Activated T-helper 1 cell treated with Interleukin-2 at 50 U/mL for 16 hours (primary cell): ENCODE results near the gene TMEM154.
"Not testable (repeated sequence)": the region's sequence is repeated elsewhere in the genome, so short reads cannot be mapped to it uniquely, and the experiment has no call there.

Experiments used
- DNase-seq: peaks from one replicate; pipeline ENCODE4 v3.0.0-alpha.2; 2020; ENCODE audit warnings: low read depth

TMEM154 gene

GRCh38 chr4:152667781-152668180, 12.0 kb downstream of the TMEM154 start:
- DNase-seq, result no peak

- DNase-seq, result no peak
Measured at GRCh38 chr4:152666946-152667345, 12.9 kb downstream of the TMEM154 start.

- no peak for DNase-seq
Measured at GRCh38 chr4:152665691-152666395, 14.0 kb downstream of the TMEM154 start.

- not testable (repeated sequence) for DNase-seq
Measured at GRCh38 chr4:152664067-152664378, 15.8 kb downstream of the TMEM154 start.

- DNase-seq, result no peak
Measured at GRCh38 chr4:152663203-152664066, 16.4 kb downstream of the TMEM154 start.

GRCh38 chr4:152661649-152662048, 18.1 kb downstream of the TMEM154 start:
- no peak for DNase-seq

GRCh38 chr4:152660526-152660925, 19.3 kb downstream of the TMEM154 start:
- no peak for DNase-seq

- DNase-seq, result no peak
Measured at GRCh38 chr4:152659806-152660205, 20.0 kb downstream of the TMEM154 start.

GRCh38 chr4:152657657-152658056, 22.1 kb downstream of the TMEM154 start:
- no peak for DNase-seq

GRCh38 chr4:152655272-152656129, 24.3 kb downstream of the TMEM154 start:
- DNase-seq, result no peak

- DNase-seq, result no peak
Measured at GRCh38 chr4:152652102-152652501, 27.7 kb downstream of the TMEM154 start.

- DNase-seq, result no peak
Measured at GRCh38 chr4:152651473-152652060, 28.2 kb downstream of the TMEM154 start.

- no peak for DNase-seq
Measured at GRCh38 chr4:152646221-152646620, 33.6 kb downstream of the TMEM154 start.

- no peak for DNase-seq
Measured at GRCh38 chr4:152644130-152644529, 35.7 kb downstream of the TMEM154 start.

- DNase-seq, result no peak
Measured at GRCh38 chr4:152643153-152644035, 36.4 kb downstream of the TMEM154 start.

GRCh38 chr4:152640058-152640921, 39.5 kb downstream of the TMEM154 start:
- DNase-seq, result no peak

GRCh38 chr4:152635851-152636250, 43.9 kb downstream of the TMEM154 start:
- no peak for DNase-seq

- DNase-seq, result no peak
Measured at GRCh38 chr4:152634110-152634760, 45.6 kb downstream of the TMEM154 start.

- DNase-seq, result no peak
Measured at GRCh38 chr4:152633118-152633517, 46.7 kb downstream of the TMEM154 start.

- no peak for DNase-seq
Measured at GRCh38 chr4:152630324-152630723, 49.5 kb downstream of the TMEM154 start.
